KBM-7 (cell line): ENCODE results near the gene CELA2A.
"Not testable (repeated sequence)": the region's sequence is repeated elsewhere in the genome, so short reads cannot be mapped to it uniquely, and the experiment has no call there.

Experiments used
- DNase-seq: peaks from one replicate; pipeline ENCODE4 v3.0.0-alpha.2; 2015
- in situ Hi-C: fragments of 300-500 bp; cut with MboI; formaldehyde crosslinking; loops from 2 replicates; pipeline ENCODE4 v1.14.3; 2020; ENCODE audit warnings: low sequenced_read_pairs, low pct_unique_long_range_greater_than_20kb, mixed read lengths

Gene CELA2A

DNA sequence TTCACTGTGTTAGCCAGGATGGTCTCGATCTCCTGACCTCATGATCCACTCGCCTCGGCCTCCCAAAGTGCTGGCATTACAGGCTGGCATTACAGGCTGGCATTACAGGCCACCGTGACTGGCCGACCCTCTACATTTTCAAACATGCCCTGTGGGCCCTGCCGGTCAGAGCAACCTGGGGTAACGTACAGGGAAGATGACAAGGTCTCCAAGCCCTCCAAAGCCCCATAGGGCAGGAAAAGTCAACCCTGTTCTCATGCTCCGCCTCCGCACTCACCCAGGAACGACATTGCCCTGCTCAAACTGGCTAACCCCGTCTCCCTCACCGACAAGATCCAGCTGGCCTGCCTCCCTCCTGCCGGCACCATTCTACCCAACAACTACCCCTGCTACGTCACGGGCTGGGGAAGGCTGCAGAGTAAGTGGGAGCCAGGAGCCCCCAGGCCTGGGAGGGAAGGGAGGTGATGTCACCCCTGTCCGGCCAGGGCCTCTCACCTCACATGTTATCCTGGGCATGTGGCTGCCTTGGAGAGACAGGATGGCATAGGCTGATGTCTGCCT lies 26.5 kb downstream of the CELA2A start:
- in situ Hi-C loops, DNase-seq: not testable (repeated sequence)

- in situ Hi-C loops = no loop called here
- no peak for DNase-seq
Observed at GRCh38 chr1:15483971-15484370, 27.4 kb downstream of the CELA2A start.

DNA sequence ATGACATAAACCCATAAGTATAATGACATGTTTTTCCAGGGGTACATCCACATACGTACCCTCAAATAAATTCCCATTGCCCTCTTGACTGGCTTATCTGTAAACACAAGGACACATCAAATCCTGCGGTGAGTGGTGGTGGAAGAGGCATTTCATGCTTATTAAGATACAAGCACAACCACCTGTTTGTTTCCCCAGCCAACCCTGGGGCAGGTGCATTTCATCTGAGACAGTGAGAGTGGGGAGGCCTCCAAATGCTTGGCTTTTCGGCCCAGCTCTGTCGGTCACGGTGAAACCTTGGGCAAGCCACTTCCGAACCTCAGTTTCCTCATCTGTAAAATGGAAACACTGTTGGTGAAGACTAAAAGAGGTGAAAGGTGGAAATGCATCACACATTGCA lies 27.9 kb downstream of the CELA2A start:
- DNase-seq, in situ Hi-C loops: not testable (repeated sequence)

GRCh38 chr1:15485636-15486035 lies 29.1 kb downstream of the CELA2A start:
- in situ Hi-C loops = no loop called here
- DNase-seq = no peak

DNA sequence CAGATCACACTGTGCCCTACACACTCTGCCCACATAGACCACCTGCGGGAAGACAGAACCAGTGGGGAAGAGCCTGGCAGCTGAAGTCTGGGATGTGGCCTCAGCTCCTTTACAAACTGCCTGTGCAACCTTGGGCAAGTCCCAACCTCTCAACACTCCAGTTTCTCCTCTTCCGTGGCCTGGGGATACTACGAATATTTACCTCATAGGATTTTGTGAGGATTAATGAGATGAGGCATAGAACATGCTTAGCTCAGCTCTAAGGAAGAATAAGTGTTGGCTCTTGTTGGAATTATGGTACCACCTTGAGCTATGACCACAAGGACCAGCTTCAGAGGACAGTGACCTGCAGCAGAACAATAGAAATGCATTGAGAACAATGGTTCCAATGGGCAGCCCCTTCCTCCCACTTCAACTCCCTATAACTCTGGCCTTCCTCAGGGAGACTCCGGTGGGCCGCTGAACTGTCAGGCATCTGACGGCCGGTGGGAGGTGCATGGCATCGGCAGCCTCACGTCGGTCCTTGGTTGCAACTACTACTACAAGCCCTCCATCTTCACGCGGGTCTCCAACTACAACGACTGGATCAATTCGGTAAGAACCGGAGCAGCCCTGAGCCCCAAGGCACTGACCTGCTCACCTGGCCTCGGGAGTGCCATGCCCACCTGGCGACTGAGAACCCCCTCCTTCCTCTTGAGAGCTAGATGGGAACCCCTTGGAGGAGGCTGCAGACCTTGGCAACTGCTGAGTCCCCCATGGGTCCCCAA lies 30.5 kb downstream of the CELA2A start:
- in situ Hi-C loops, DNase-seq: not testable (repeated sequence)

- in situ Hi-C loops = no loop called here
- DNase-seq = no peak
Observed at GRCh38 chr1:15488371-15488770, 31.8 kb downstream of the CELA2A start.

DNA sequence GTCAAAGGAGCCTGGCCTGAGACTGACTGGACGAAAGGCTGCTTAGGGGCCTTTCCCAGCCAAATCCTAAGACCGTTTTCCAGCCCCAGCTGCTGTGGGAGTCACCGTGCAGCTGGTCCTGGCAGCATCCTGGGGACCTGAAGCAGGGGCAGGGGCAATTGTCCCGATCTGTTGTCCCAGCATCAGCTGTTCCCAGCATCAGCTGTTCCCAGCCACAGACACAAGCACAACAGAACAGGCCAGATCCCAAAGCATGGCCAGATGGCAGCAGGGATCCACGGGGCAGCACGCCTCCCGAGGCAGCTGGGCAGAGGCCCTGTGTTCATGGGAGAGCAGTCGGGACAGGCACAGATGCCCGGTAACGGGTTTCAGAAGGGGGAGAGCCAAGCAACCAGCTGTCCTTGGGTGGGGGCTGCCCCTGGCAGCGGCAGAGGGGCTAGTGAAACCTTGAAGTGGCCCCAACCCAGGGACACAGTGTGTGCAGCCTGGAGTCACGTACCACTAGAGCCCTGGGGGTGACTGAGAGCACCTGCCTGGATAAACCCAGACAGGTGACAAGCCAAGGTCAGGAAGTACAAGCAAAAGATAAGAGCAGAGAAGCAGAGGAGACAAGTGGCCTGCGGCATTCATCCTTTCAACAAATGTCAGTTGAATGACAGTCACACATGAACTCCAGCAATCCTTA lies 32.7 kb downstream of the CELA2A start:
- in situ Hi-C loops = no loop called here
- no peak for DNase-seq

DNA sequence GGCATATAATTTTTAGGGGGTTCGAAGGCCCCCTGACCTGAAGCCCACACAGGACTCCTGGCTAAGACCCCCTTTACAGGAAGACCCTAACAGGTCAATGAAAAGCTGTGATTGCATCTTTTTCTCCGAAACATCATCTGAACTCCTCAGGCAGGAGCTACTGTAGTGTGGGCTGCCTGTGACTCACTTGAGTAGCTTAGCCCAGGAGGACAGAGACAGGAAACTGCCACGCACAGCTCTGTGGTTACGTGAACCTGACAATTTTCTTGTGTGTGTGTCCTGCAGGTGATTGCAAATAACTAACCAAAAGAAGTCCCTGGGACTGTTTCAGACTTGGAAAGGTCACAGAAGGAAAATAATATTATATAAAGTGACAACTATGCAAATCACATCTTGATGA lies 34.5 kb downstream of the CELA2A start:
- in situ Hi-C loops, DNase-seq: not testable (repeated sequence)

DNA sequence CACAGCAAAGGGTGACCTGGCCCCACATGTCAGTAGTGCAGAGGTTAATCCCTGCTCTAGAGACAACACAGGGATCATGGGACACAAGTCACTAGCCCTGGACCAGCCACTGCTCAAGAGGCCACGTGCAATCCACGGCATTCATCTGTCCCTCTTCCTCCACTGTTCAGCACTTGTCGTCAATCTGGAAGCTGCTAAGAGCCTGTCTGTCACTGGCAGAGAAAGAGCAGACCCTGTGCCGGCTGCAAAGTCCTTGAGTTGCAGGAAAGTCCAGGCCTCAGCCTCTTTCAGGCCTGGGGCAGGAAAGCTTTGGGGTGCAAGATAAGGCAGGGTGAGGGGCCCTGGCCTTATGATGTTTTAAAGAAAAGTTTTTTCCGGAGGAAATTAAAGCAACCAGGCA lies 36.1 kb downstream of the CELA2A start:
- in situ Hi-C loops = no loop called here

DNA sequence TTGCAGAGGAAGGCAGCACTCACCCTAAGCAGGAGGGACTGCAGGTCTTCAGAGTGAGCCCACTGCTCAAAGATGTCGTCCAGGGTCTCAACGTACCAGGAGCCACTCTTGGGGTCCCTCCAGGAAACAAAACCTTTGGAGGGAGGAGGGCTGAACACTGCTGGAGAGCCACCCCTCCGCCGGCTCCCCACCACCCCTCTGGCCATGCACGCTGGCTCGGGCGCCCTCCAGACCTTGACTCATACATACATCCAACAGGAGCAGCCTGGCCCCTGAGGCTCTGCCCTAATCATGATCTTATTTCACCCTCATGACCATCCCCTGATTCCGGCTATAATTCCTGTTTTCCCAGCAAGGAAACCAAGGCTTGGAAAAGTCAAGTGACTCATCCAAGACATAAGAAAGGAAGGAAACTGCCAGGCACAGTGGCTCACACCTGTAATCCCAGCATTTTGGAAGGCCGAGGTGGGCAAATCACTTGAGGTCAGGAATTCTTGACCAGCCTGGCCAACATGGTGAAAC lies 37.4 kb downstream of the CELA2A start:
- DNase-seq = no peak
- in situ Hi-C loops = no loop called here

More for the DNA sequence above, 36.1 kb downstream of the CELA2A start:
- DNase-seq = no peak

GRCh38 chr1:15500184-15501178 lies 43.9 kb downstream of the CELA2A start:
- DNase-seq = no peak
- in situ Hi-C loops = no loop called here

- in situ Hi-C loops = no loop called here
- DNase-seq = peak; percentile 61
Observed at GRCh38 chr1:15501208-15502032, 44.9 kb downstream of the CELA2A start.

DNA sequence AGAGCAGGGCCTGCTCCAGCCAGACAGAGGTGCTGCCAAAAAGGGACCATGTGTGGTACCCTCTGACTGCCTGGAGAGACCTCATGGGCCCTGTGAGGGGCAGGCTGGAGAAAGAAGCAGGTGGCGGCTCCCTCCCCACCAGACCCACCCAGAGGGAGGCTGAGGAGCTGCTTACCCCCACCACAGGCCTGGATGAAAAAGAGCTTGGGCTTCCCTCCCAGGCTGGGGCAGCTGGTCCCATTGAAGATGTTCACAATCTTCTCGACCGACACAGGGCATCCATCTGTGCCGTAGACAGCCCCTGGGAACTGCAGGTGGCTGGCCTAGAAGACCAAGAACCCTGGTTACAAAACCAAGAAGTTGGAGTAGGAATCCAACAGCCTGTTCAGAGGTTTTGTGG lies 47.9 kb downstream of the CELA2A start:
- in situ Hi-C loops = no loop called here
- no peak for DNase-seq

DNA sequence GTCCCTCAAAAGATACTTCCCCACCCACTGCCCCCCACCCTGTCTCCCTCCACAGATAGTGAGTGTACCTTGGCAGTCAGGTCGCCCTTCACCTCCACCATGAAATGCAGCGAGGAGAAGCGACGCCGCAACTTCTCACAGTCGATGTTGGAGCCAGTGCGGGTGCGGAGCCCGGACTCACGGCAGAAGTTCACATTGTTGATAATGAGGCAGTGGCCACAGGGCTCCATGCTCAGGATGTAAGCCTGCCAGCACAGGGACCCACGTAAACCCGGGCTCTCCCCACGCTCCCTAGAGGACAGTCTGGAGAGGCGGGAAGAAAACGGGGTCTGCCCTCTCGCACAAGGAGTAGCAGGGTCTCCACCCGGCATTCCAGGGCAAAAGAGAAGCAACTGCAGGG lies 50.3 kb downstream of the CELA2A start:
- no peak for DNase-seq
- in situ Hi-C loops = no loop called here

- in situ Hi-C loops = no loop called here
Observed at GRCh38 chr1:15507278-15507677, 50.7 kb downstream of the CELA2A start.

GRCh38 chr1:15508700-15509487 lies 52.4 kb downstream of the CELA2A start:
- DNase-seq = no peak
- in situ Hi-C loops = no loop called here

More at GRCh38 chr1:15507278-15507677, 50.7 kb downstream of the CELA2A start:
- no peak for DNase-seq

DNA sequence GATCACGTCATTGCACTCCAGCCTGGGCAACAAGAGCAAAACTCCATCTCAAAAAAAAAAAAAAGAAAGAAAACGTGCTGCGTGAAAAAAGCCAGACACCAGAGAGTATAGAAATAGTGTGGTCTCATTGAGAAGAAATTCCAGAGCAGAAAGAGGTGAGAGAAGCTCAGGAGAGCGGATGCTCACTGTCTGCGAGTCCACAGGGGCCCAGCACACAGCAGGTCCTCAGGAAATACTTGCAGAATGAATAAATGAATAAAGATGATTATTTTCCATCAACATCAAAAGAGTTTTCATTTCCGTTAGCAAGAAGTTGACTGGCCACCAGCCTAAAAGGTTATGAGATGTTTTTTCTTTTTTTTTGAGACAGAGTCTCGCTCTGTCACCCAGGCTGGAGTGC lies 53.1 kb downstream of the CELA2A start:
- in situ Hi-C loops = no loop called here
- DNase-seq = no peak
